GM12878 (cell line): ENCODE results near the gene PKN2.
"Not testable (repeated sequence)": the region's sequence is repeated elsewhere in the genome, so short reads cannot be mapped to it uniquely, and the experiment has no call there.

Experiments
- CEBPB ChIP-seq, 2 experiments: fragments of 150-350 bp in 1 of 2; IDR thresholded peaks; 2 replicates each; pipeline ENCODE4 v1.6.1; 2012 to 2014; ENCODE audit warnings: low read depth in 2 of 2, low read length in 2 of 2, borderline replicate concordance in 1 of 2, inconsistent platforms in 1 of 2
- NRF1 ChIP-seq: conservative IDR thresholded peaks from 2 replicates; pipeline ENCODE4 v1.6.1; 2011; ENCODE audit warnings: mild to moderate bottlenecking, low read depth, low read length, improper control_type of control experiment
- POLR2A ChIP-seq: IDR thresholded peaks from 2 replicates; pipeline ENCODE4 v1.6.1; 2011; ENCODE audit warnings: low read depth, mild to moderate bottlenecking, low read length
- POLR2AphosphoS2 ChIP-seq: IDR thresholded peaks from 2 replicates; pipeline ENCODE4 v1.6.1; 2011; ENCODE audit warnings: low read depth, mild to moderate bottlenecking, low read length, improper control_type of control experiment, moderate library complexity
- POLR2AphosphoS5 ChIP-seq: IDR thresholded peaks from 2 replicates; pipeline ENCODE4 v1.6.1; 2011; ENCODE audit warnings: mild to moderate bottlenecking, low read length, inconsistent platforms
- SMC3 ChIP-seq: IDR thresholded peaks from 2 replicates; pipeline ENCODE4 v1.6.1; 2011; ENCODE audit warnings: low read length, improper control_type of control experiment, borderline replicate concordance

- not testable (repeated sequence) for TF ChIP-seq NRF1; POLR2A; SMC3; POLR2AphosphoS5; POLR2AphosphoS2; CEBPB (IDR thresholded peaks at IDR 0.05; ENCODE audit: borderline replicate concordance in 1 of 2, low read depth in 2 of 2, low read length in 2 of 2)
Measured at GRCh38 chr1:88819642-88820041, 135.6 kb downstream of the PKN2 start.
